Measurements from ENCODE around the gene RBM42. TPM values are rescaled to one million over a fixed set of nuclear protein-coding genes. Genes with fewer than 3 reads are reported as not detected.

Gene RBM42
- total and polyA plus RNA-seq, 9 of the 15 experiments (the other 6 are each of a cell fraction or from before 2014, with no cell fraction given): 5.7 to 149 (median 32.4) TPM

DNA sequence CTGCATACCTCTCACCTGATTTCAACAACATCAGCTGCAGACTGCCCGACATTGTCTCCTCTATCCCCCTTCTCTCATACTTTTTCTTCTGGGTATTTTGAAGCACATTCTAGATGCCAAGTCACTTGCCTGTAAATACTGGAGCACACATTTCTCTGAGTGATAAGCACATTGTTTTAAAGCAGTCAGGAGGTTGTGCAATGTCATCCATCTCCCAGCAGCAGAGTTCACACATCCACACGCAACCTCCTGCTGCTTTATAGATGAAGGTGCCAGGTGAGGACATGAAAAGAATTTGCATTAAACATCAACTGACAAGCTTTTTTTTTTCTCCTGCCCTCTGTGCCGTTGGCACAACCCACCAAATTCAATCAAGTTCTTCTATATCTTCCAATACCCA, 43.0 kb downstream of the RBM42 start (continued):
- TF ChIP-seq ZNF24 (IDR thresholded peaks at IDR 0.05): no peak
- peak; percentile 99 for TF ChIP-seq CEBPB (tag; IDR thresholded peaks at IDR 0.05)
- TF ChIP-seq THAP7 (CRISPR knock-in tag; IDR thresholded peaks at IDR 0.05): no peak
- TF ChIP-seq, protein P1, sequence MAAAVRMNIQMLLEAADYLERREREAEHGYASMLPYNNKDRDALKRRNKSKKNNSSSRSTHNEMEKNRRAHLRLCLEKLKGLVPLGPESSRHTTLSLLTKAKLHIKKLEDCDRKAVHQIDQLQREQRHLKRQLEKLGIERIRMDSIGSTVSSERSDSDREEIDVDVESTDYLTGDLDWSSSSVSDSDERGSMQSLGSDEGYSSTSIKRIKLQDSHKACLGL (CRISPR knock-in tag; IDR thresholded peaks at IDR 0.05; ENCODE audit: borderline replicate concordance, poor library complexity, severe bottlenecking): no peak
- TF ChIP-seq CHAMP1 (IDR thresholded peaks at IDR 0.05): no peak
- peak; percentile 95 for TF ChIP-seq TEAD4 (IDR thresholded peaks at IDR 0.05; ENCODE audit: low read length)
- TF ChIP-seq TEAD4 (CRISPR knock-in tag; IDR thresholded peaks at IDR 0.05; ENCODE audit: borderline replicate concordance): no peak
- no peak for TF ChIP-seq ZNF785 (CRISPR knock-in tag; IDR thresholded peaks at IDR 0.05)
- TF ChIP-seq, protein P2, sequence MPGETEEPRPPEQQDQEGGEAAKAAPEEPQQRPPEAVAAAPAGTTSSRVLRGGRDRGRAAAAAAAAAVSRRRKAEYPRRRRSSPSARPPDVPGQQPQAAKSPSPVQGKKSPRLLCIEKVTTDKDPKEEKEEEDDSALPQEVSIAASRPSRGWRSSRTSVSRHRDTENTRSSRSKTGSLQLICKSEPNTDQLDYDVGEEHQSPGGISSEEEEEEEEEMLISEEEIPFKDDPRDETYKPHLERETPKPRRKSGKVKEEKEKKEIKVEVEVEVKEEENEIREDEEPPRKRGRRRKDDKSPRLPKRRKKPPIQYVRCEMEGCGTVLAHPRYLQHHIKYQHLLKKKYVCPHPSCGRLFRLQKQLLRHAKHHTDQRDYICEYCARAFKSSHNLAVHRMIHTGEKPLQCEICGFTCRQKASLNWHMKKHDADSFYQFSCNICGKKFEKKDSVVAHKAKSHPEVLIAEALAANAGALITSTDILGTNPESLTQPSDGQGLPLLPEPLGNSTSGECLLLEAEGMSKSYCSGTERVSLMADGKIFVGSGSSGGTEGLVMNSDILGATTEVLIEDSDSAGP (CRISPR knock-in tag; IDR thresholded peaks at IDR 0.05): no peak
- TF ChIP-seq, protein P3, sequence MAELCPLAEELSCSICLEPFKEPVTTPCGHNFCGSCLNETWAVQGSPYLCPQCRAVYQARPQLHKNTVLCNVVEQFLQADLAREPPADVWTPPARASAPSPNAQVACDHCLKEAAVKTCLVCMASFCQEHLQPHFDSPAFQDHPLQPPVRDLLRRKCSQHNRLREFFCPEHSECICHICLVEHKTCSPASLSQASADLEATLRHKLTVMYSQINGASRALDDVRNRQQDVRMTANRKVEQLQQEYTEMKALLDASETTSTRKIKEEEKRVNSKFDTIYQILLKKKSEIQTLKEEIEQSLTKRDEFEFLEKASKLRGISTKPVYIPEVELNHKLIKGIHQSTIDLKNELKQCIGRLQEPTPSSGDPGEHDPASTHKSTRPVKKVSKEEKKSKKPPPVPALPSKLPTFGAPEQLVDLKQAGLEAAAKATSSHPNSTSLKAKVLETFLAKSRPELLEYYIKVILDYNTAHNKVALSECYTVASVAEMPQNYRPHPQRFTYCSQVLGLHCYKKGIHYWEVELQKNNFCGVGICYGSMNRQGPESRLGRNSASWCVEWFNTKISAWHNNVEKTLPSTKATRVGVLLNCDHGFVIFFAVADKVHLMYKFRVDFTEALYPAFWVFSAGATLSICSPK (IDR thresholded peaks at IDR 0.05; ENCODE audit: borderline replicate concordance): no peak
- TF ChIP-seq ZNF445 (CRISPR knock-in tag; IDR thresholded peaks at IDR 0.05; ENCODE audit: low read depth): no peak
- peak; percentile 41; the same call in 1 of the 2 replicates for TF ChIP-seq CREB1 (IDR thresholded peaks at IDR 0.05)
- TF ChIP-seq CREB1 (CRISPR knock-in tag; IDR thresholded peaks at IDR 0.05): no peak
- TF ChIP-seq HDAC3 (IDR thresholded peaks at IDR 0.05; ENCODE audit: borderline replicate concordance, partially characterized antibody): no peak
- no peak for TF ChIP-seq ZNF282 (CRISPR knock-in tag; IDR thresholded peaks at IDR 0.05)
- no peak for TF ChIP-seq FOS (IDR thresholded peaks at IDR 0.05; ENCODE audit: extremely low read depth, insufficient read length)
- TF ChIP-seq TRIM24 (IDR thresholded peaks at IDR 0.05): peak; percentile 95 to 97
- TF ChIP-seq GABPA (tag; conservative IDR thresholded peaks at IDR 0.05; ENCODE audit: low read depth): no peak
- no peak for TF ChIP-seq PTRF (tag; IDR thresholded peaks at IDR 0.05)
- TF ChIP-seq SMAD3 (CRISPR knock-in tag; conservative IDR thresholded peaks at IDR 0.05): no peak
- peak; percentile 64; the same call in 1 of the 2 replicates for TF ChIP-seq TEAD2 (tag; IDR thresholded peaks at IDR 0.05)
- TF ChIP-seq ZNF449 (CRISPR knock-in tag; IDR thresholded peaks at IDR 0.05): no peak
- TF ChIP-seq BHLHE40 (IDR thresholded peaks at IDR 0.05; ENCODE audit: low read length): peak; percentile 82

Data from K562 (cell line).